Uterus (tissue), 2 donors: ENCODE results near the gene SCAI.

Experiments
- CTCF ChIP-seq, 4 experiments: fragments of 200-600 bp in 2 of 4; fragments of 450-650 bp in 2 of 4; sonication (generic) in 2 of 4; IDR thresholded peaks; one replicate each; pipeline ENCODE4 v1.5.1; 2016 to 2019; ENCODE audit warnings: antibody characterized with exemption in 4 of 4, mild to moderate bottlenecking in 2 of 4, moderate library complexity in 1 of 4
- POLR2A ChIP-seq, 2 donors: fragments of 450-650 bp; IDR thresholded peaks; one replicate each; pipeline ENCODE4 v1.6.1; 2016; ENCODE audit warnings: antibody characterized with exemption in 2 of 2, mild to moderate bottlenecking in 1 of 2, moderate library complexity in 1 of 2

DNA sequence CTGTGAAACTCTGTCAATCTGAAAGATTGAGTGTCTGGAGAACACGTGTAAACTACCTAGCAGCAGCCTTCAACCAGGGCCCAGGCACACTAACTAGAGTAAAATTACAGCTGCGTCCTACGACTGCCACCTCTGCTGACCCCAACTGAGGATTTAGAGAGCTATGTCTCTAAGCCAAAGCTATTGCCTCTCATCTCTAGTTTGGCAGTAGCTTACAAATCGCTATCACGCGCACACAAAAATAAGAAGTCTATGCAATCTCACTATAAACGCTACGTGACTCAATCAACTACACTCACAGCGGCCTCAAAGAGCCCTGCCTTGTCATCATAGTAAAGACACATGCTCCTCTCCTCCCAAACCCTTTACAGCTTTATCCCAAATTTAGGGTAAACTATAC is 37.5 kb upstream of the SCAI start:
- TF ChIP-seq POLR2A (IDR thresholded peaks at IDR 0.05) (no peak), CTCF (IDR thresholded peaks at IDR 0.05) (no peak)
